Measurements from ENCODE around the gene SIX2.

SIX2 gene

GRCh38 chr2:44981714-44982108 is 27.5 kb downstream of the SIX2 start:
- no peak overlapping the region for H3K27ac ChIP-seq
- TF ChIP-seq CTCF (conservative IDR thresholded peaks at IDR 0.05): peak; percentile 82

DNA sequence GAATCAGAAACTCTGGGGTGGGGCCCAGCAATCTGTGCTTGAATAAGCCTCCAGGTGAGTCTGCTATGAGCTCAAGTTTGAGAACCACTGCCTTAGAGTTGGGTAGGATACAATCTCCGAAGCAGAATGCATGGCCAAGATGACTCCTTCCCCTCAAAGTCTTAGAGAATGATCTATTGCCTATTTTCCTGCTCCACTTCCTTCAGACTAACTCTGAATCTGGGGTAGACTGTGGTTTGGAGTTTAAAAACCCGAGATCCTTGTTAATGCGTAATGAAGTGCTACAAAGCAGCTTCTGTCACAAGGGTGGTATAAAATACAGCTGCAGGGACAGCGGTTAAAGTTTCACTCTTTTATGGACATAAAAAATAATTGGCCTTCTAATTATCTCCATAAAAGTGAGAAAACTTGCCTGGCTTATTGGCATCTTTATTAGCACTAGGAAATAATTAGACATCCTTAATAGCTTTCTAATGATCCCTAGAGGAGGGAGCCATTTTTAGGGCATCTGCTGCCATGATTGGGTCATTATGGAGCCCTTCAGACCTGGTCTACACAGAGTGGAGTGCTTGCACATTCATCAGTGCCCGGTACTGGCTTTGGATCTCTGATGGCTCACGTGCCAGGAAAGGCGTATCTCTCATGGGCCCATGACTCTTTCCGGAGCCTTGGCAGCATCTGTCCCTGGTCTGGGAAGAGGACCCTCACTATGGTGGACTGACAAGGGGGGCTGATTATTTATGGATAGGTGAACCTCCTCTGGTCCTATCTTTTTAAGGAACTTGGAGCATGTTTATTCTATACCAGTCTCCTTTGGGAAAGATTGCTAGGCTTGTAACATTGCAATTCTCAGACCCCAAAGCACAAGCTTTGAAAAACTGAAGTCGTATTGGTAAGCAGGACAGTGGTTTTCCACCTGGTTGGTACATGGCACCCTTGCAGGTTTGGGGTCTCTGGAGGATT is 28.2 kb downstream of the SIX2 start:
- TF ChIP-seq CTCF (conservative IDR thresholded peaks at IDR 0.05): no peak
- H3K27ac ChIP-seq: no peak overlapping the region

- H3K27ac ChIP-seq: no peak overlapping the region
- no peak for TF ChIP-seq CTCF (conservative IDR thresholded peaks at IDR 0.05)
Observed at GRCh38 chr2:44979581-44979980, 29.7 kb downstream of the SIX2 start.

GRCh38 chr2:44975571-44976450 is 33.4 kb downstream of the SIX2 start:
- no peak overlapping the region for H3K27ac ChIP-seq
- TF ChIP-seq CTCF (conservative IDR thresholded peaks at IDR 0.05): no peak

GRCh38 chr2:44974064-44974715 is 35.1 kb downstream of the SIX2 start:
- TF ChIP-seq CTCF (conservative IDR thresholded peaks at IDR 0.05): peak; percentile 69
- H3K27ac ChIP-seq: no peak overlapping the region

DNA sequence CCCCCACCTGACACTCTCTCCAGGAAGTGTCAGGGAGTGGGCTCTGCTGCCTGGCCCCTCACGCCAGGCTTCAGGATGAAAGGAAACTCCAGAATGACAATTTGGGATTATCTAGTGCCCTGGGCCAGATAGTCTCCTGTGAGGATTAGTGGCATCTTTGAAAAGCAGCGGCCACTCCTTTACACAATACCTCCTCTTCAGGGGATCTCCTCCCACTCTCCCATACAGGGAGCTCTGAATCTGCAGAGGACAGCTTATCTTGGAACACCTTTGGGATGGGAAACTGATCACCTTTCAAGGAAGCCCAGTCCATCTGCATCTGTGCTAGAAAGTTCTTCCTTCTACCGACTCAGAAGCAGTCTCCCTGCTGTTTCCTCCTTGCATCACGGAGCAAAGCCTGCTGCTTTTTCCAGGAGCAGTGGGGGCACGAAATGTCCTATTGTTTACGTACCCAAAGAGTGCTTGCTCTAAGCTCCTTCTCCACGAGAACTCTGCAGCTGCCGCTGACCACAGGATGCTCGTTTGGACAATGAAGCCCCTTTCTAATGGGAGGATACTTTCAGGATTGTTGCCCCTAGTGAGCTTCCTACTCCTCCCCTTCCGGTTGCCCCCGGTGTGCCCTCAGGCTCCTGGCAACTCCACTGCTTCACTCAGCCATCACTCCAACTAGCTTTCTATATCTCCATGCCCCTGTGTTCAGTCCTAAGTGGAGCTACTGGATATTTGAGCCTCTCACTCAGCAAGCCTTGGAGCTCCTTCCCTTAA is 36.3 kb downstream of the SIX2 start:
- no peak overlapping the region for H3K27ac ChIP-seq
- no peak for TF ChIP-seq CTCF (conservative IDR thresholded peaks at IDR 0.05)
